BLaER1 treated with 17β-estradiol and CSF1 and Interleukin-3, amounts not matched to agents 10 nM and 100 nM (cell line): ENCODE results near the gene KRTAP20-3.
A peak's percentile ranks its signal among the peaks of the same experiment; 100 is the strongest.

Experiments used
- H3K27ac ChIP-seq, 11 experiments: shearing (Covaris generic); formaldehyde crosslinking; 2 replicates each; pipeline ENCODE4 v1.8.1; 2022
- H3K27me3 ChIP-seq, 11 experiments: shearing (Covaris generic); formaldehyde crosslinking; 2 replicates each; pipeline ENCODE4 v1.8.1; 2022
- H3K36me3 ChIP-seq, 11 experiments: shearing (Covaris generic); formaldehyde crosslinking; 2 replicates each; pipeline ENCODE4 v1.8.1; 2022
- H3K4me1 ChIP-seq, 10 experiments: shearing (Covaris generic); formaldehyde crosslinking; 2 replicates each; pipeline ENCODE4 v1.8.1; 2022
- H3K4me2 ChIP-seq, 11 experiments: shearing (Covaris generic); formaldehyde crosslinking; 2 replicates each; pipeline ENCODE4 v1.8.1; 2022
- H3K4me3 ChIP-seq, 10 experiments: shearing (Covaris generic); formaldehyde crosslinking; 2 replicates each; pipeline ENCODE4 v1.8.1; 2022
- H3K9ac ChIP-seq, 11 experiments: shearing (Covaris generic); formaldehyde crosslinking; 2 replicates each; pipeline ENCODE4 v1.8.1; 2022
- H3K9me3 ChIP-seq, 11 experiments: shearing (Covaris generic); formaldehyde crosslinking; replicated peaks in 1 of 11; 2 replicates each; pipeline ENCODE4 v1.8.1; 2022
- H4K20me1 ChIP-seq, 11 experiments: shearing (Covaris generic); formaldehyde crosslinking; 2 replicates each; pipeline ENCODE4 v1.8.1; 2022
- Cebpa-rat ChIP-seq, 11 experiments: shearing (Covaris generic); IDR thresholded peaks; 2 replicates each; pipeline ENCODE4 v1.8.1; 2022

KRTAP20-3 gene

GRCh38 chr21:30623362-30623761 is 19.3 kb upstream of the KRTAP20-3 start:
- no peaks in the 10 kb centered on the region for H3K36me3 ChIP-seq
- H3K27ac ChIP-seq, result no peak overlapping the region
- H3K9ac ChIP-seq, result no peak overlapping the region
- no peak overlapping the region for H3K4me2 ChIP-seq
- peaks cover 0 to 13% (median 0%) of the 10 kb centered on the region in 10 experiments; a peak in 4 of 20 replicates for H3K4me1 ChIP-seq
- H3K9me3 ChIP-seq, result peaks cover 7 to 15% (median 9%) of the 10 kb centered on the region in 11 experiments; a peak in 15 of 22 replicates
- H4K20me1 ChIP-seq, result no peaks in the 10 kb centered on the region
- H3K27me3 ChIP-seq, result no peaks in the 10 kb centered on the region
- no peak overlapping the region for H3K4me3 ChIP-seq
- no peak for TF ChIP-seq Cebpa-rat (IDR thresholded peaks at IDR 0.05)

- peaks cover 0 to 1% (median 0%) of the 10 kb centered on the region in 10 experiments; a peak in 3 of 20 replicates for H3K4me1 ChIP-seq
- no peaks in the 10 kb centered on the region for H3K27me3 ChIP-seq
- H3K4me3 ChIP-seq, result no peak overlapping the region
- no peak for TF ChIP-seq Cebpa-rat (IDR thresholded peaks at IDR 0.05)
- no peaks in the 10 kb centered on the region for H3K36me3 ChIP-seq
- no peak overlapping the region for H3K9ac ChIP-seq
- no peaks in the 10 kb centered on the region for H4K20me1 ChIP-seq
- no peak overlapping the region for H3K4me2 ChIP-seq
- H3K9me3 ChIP-seq, result peaks cover 7 to 15% (median 9%) of the 10 kb centered on the region in 11 experiments; a peak in 15 of 22 replicates
- no peak overlapping the region for H3K27ac ChIP-seq
Observed at GRCh38 chr21:30625449-30626165, 17.1 kb upstream of the KRTAP20-3 start.

DNA sequence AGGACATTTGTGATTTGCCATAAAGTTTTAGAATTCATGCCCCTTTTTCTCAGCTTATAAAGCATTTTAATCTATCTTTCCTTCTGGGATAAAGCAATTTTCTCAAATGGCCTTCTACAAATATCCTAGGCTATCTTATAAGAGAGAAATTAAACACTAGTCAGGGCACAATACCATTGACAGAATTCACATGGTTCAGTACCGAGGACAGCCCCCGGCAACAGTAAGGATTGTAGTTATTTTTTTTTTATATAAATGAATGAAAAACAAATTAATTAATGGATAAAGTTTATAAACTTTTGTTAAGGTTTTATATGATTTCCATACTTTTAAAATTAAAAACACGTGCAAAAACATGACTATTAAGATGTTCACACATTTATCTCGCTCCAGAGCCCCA is 14.6 kb upstream of the KRTAP20-3 start:
- Histone ChIP-seq H3K4me3 (no peak overlapping the region), H3K4me1 (no peaks in the 10 kb centered on the region), H4K20me1 (no peaks in the 10 kb centered on the region), H3K27ac (no peak overlapping the region), H3K9ac (no peak overlapping the region), H3K36me3 (no peaks in the 10 kb centered on the region), H3K9me3 (peaks cover 7 to 15% (median 9%) of the 10 kb centered on the region in 11 experiments; a peak in 15 of 22 replicates), H3K27me3 (no peaks in the 10 kb centered on the region), H3K4me2 (no peak overlapping the region)
- TF ChIP-seq Cebpa-rat (IDR thresholded peaks at IDR 0.05), result no peak

GRCh38 chr21:30629200-30629599 is 13.5 kb upstream of the KRTAP20-3 start:
- H3K27ac ChIP-seq, result no peak overlapping the region
- H3K27me3 ChIP-seq, result no peaks in the 10 kb centered on the region
- H3K4me1 ChIP-seq, result no peaks in the 10 kb centered on the region
- no peaks in the 10 kb centered on the region for H3K36me3 ChIP-seq
- H3K9me3 ChIP-seq, result peaks cover 7 to 14% (median 9%) of the 10 kb centered on the region in 11 experiments; a peak in 15 of 22 replicates
- no peak overlapping the region for H3K4me2 ChIP-seq
- no peak overlapping the region for H3K9ac ChIP-seq
- H3K4me3 ChIP-seq, result no peak overlapping the region
- H4K20me1 ChIP-seq, result no peaks in the 10 kb centered on the region
- no peak for TF ChIP-seq Cebpa-rat (IDR thresholded peaks at IDR 0.05)

DNA sequence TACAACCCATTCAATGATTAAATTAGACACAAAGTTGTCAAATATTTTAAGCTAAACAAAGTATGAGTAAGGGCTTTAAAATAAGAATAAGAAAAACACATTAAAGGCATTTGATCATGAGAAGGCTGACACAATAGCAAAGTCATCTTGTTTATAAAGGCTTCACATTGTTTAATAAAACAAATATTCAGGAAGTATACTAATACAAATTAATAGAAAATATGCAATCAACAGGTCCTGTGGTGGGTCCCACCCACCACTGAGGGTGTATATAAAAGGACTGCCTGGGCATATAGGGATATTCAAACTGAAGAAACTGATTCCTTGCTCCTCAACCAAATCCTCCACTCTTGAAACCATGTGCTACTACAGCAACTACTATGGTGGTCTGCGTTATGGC is 7.8 kb upstream of the KRTAP20-3 start, which contains the start of gene KRTAP20-2:
KRTAP20-2 (plus strand) TSS at position 301 of the 400 bp plus-strand sequence; CDS start at position 359, 58 bp downstream.
- H3K9ac ChIP-seq, result no peak within 1 kb of the TSS
- H4K20me1 ChIP-seq, result no peaks in the 10 kb centered on the region
- no peaks in the 10 kb centered on the region for H3K4me1 ChIP-seq
- H3K27me3 ChIP-seq, result no peaks in the 10 kb centered on the region
- H3K4me2 ChIP-seq, result no peak within 1 kb of the TSS
- no peak for TF ChIP-seq Cebpa-rat (IDR thresholded peaks at IDR 0.05)
- no peak within 1 kb of the TSS for H3K4me3 ChIP-seq
- H3K36me3 ChIP-seq, result no peaks in the 10 kb centered on the region
- no peaks in the 10 kb centered on the region for H3K9me3 ChIP-seq
- H3K27ac ChIP-seq, result no peak within 1 kb of the TSS

- H3K4me2 ChIP-seq, result no peak overlapping the region
- peak in 4 of 11 experiments; percentile 30 to 53 (median 38); a peak in 4 of 22 replicates for TF ChIP-seq Cebpa-rat (IDR thresholded peaks at IDR 0.05)
- no peaks in the 10 kb centered on the region for H3K36me3 ChIP-seq
- no peak overlapping the region for H3K27ac ChIP-seq
- H3K4me3 ChIP-seq, result no peak overlapping the region
- no peaks in the 10 kb centered on the region for H3K4me1 ChIP-seq
- no peak overlapping the region for H3K9ac ChIP-seq
- H3K9me3 ChIP-seq, result peaks cover 0 to 8% (median 0%) of the 10 kb centered on the region in 11 experiments; a peak in 1 of 22 replicates
- H4K20me1 ChIP-seq, result no peaks in the 10 kb centered on the region
- H3K27me3 ChIP-seq, result no peaks in the 10 kb centered on the region
Observed at GRCh38 chr21:30638686-30639085, 4.0 kb upstream of the KRTAP20-3 start.

DNA sequence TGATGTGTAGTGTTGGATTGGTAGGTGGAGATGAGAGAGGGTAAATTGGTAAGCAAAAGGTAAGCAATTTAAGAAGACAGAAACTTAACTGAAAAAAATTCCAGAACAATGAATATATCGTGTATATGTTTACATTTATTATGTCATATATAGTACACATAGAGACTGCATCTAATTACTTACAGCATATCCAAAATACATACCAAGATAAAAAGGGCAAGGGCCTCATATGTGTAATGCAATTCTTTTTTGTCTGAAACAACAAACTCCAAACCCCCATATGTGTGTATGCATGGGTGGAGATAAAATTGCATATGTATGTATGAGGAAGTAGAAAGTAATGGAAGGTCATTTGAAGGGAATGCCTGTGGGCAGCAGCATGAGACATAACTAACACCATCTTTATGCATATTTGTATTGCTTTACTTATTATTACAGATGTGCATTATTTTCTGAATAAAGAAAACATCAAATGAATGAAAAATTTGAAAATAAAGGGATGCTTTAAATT is 4.3 kb downstream of the KRTAP20-3 start:
- TF ChIP-seq Cebpa-rat (IDR thresholded peaks at IDR 0.05), result no peak
- H3K9me3 ChIP-seq, result no peaks in the 10 kb centered on the region
- no peak overlapping the region for H3K4me2 ChIP-seq

GRCh38 chr21:30652891-30653290 is 10.2 kb downstream of the KRTAP20-3 start:
- Histone ChIP-seq H3K9ac (no peak overlapping the region), H3K36me3 (no peaks in the 10 kb centered on the region), H3K4me2 (no peak overlapping the region), H3K27ac (no peak overlapping the region), H4K20me1 (no peaks in the 10 kb centered on the region), H3K27me3 (no peaks in the 10 kb centered on the region), H3K9me3 (no peaks in the 10 kb centered on the region), H3K4me1 (no peaks in the 10 kb centered on the region), H3K4me3 (no peak overlapping the region)
- no peak for TF ChIP-seq Cebpa-rat (IDR thresholded peaks at IDR 0.05)

More for the DNA sequence above, 4.3 kb downstream of the KRTAP20-3 start:
- Histone ChIP-seq H3K27me3 (no peaks in the 10 kb centered on the region), H3K4me1 (no peaks in the 10 kb centered on the region), H4K20me1 (no peaks in the 10 kb centered on the region), H3K9ac (no peak overlapping the region), H3K36me3 (no peaks in the 10 kb centered on the region), H3K4me3 (no peak overlapping the region), H3K27ac (no peak overlapping the region)

DNA sequence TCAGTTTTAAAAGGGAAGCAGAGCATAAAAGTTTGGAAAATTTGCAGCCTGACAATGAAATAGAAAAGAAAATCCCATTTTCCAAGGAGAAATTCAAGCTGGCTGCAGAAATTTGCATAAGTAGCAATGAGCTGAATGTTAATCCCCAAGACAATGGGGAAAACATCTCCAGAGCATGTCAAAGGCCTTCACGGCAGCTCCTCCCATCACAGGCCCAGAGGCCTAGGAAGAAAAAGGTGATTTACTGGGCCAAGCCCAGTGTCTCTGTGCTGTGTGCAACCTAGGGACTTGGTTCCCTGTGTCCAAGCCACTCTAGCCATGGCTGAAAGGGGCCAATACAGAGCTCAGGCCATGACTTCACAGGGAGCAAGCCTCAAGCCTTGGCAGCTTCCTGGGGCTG is 26.1 kb downstream of the KRTAP20-3 start:
- Histone ChIP-seq H3K27me3 (no peaks in the 10 kb centered on the region), H3K4me2 (no peak overlapping the region), H3K9me3 (no peaks in the 10 kb centered on the region; a peak in 1 of 22 replicates), H3K4me3 (no peak overlapping the region), H3K27ac (no peak overlapping the region), H3K4me1 (no peaks in the 10 kb centered on the region), H4K20me1 (no peaks in the 10 kb centered on the region), H3K9ac (no peak overlapping the region), H3K36me3 (no peaks in the 10 kb centered on the region)
- TF ChIP-seq Cebpa-rat (IDR thresholded peaks at IDR 0.05), result no peak
